Ishikawa (cell line): ENCODE data around the gene GLI3.

Source experiments
- CEBPB ChIP-seq: IDR thresholded peaks from 2 replicates; pipeline ENCODE4 v1.6.1; 2012
- CREB1 ChIP-seq: IDR thresholded peaks from 2 replicates; pipeline ENCODE4 v1.6.1; 2012; ENCODE audit warnings: low read depth
- EP300 ChIP-seq: IDR thresholded peaks from 2 replicates; pipeline ENCODE4 v1.6.1; 2012; ENCODE audit warnings: borderline replicate concordance
- FOXM1 ChIP-seq: IDR thresholded peaks from 2 replicates; pipeline ENCODE4 v1.6.1; 2012; ENCODE audit warnings: low read depth, borderline replicate concordance
- NFIC ChIP-seq: IDR thresholded peaks from 2 replicates; pipeline ENCODE4 v1.6.1; 2012
- TAF1 ChIP-seq: IDR thresholded peaks from 2 replicates; pipeline ENCODE4 v1.6.1; 2012; ENCODE audit warnings: low read depth, mild to moderate bottlenecking
- TCF12 ChIP-seq: IDR thresholded peaks from 2 replicates; pipeline ENCODE4 v1.6.1; 2012; ENCODE audit warnings: low read depth
- TF ChIP-seq, protein P1 (sequence below): IDR thresholded peaks from 2 replicates; pipeline ENCODE4 v1.6.1; 2012; ENCODE audit warnings: low read depth, mild to moderate bottlenecking
- TF ChIP-seq, protein P2 (sequence below): IDR thresholded peaks from 2 replicates; pipeline ENCODE4 v1.6.1; 2012
- TF ChIP-seq, protein P3 (sequence below): IDR thresholded peaks from 2 replicates; pipeline ENCODE4 v1.6.1; 2012

DNA sequence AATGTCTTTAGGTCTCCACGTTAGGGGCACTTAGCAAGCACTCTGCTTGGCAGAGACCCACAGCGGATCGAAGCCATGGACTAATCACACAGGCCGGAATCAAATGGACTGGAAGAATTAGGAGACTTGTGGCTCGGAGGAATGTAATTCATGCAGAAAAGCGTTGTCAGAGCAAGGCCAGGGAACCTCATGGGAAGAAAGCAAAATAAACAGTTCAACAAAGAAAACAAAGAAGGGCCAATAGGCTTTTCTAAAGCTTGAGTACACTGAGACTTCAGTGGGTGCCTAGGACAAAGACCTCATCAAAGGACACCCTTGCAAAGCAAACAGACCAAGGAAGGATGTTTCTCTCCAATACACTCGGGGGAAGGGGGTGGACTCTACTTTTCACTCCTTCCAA lies 171.1 kb downstream of the GLI3 start:
- TF ChIP-seq EP300 (no peak), TCF12 (no peak), CEBPB (no peak), CREB1 (no peak), FOXM1 (no peak), NFIC (no peak), TAF1 (no peak)
- TF ChIP-seq, protein P1, sequence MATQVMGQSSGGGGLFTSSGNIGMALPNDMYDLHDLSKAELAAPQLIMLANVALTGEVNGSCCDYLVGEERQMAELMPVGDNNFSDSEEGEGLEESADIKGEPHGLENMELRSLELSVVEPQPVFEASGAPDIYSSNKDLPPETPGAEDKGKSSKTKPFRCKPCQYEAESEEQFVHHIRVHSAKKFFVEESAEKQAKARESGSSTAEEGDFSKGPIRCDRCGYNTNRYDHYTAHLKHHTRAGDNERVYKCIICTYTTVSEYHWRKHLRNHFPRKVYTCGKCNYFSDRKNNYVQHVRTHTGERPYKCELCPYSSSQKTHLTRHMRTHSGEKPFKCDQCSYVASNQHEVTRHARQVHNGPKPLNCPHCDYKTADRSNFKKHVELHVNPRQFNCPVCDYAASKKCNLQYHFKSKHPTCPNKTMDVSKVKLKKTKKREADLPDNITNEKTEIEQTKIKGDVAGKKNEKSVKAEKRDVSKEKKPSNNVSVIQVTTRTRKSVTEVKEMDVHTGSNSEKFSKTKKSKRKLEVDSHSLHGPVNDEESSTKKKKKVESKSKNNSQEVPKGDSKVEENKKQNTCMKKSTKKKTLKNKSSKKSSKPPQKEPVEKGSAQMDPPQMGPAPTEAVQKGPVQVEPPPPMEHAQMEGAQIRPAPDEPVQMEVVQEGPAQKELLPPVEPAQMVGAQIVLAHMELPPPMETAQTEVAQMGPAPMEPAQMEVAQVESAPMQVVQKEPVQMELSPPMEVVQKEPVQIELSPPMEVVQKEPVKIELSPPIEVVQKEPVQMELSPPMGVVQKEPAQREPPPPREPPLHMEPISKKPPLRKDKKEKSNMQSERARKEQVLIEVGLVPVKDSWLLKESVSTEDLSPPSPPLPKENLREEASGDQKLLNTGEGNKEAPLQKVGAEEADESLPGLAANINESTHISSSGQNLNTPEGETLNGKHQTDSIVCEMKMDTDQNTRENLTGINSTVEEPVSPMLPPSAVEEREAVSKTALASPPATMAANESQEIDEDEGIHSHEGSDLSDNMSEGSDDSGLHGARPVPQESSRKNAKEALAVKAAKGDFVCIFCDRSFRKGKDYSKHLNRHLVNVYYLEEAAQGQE: no peak
- TF ChIP-seq, protein P2, sequence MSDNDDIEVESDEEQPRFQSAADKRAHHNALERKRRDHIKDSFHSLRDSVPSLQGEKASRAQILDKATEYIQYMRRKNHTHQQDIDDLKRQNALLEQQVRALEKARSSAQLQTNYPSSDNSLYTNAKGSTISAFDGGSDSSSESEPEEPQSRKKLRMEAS: no peak
- TF ChIP-seq, protein P3, sequence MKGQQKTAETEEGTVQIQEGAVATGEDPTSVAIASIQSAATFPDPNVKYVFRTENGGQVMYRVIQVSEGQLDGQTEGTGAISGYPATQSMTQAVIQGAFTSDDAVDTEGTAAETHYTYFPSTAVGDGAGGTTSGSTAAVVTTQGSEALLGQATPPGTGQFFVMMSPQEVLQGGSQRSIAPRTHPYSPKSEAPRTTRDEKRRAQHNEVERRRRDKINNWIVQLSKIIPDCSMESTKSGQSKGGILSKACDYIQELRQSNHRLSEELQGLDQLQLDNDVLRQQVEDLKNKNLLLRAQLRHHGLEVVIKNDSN: no peak
